GM19043 (cell line): ENCODE data around the gene SLC12A5.

Source experiments
- ATAC-seq: cut with Tn5 transposase; IDR thresholded peaks from one replicate; pipeline ENCODE4 v1.9.1; 2021; ENCODE audit warnings: low read depth; ENCODE audit not compliant: unreplicated experiment

The SLC12A5 gene

DNA sequence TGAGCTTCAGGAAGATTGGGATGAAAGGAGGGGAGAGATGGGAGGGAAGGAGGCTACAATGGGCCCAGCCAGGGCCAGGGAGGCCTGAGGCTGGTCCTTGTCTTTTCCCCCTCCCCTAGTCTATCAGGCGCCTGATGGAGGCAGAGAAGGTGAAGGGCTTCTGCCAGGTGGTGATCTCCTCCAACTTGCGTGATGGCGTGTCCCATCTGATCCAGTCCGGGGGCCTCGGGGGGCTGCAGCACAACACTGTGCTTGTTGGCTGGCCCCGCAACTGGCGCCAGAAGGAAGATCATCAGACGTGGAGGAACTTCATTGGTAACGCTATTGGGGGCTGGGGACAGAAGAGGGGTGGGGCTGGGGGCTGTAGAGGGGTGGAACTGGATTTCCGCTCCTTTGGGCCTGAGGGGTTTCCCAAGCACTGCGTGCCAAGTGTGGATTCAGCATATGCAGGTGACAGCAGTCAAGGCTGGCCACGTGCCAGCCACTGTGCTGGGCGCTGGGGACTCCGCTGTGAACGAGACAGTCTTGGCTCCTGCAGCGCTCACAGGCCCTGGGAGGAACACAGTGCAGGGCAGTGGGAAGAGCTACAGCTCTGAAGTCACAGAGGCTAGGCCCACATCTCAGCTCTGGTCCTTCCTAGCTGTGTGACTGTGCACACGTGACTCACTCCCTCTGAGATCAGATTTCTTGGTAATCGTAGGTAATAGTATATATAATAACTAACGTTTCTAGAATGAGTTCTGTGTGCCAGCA is 22.7 kb downstream of the SLC12A5 start:
- ATAC-seq, result no peak

GRCh38 chr20:46053416-46053815 is 24.4 kb downstream of the SLC12A5 start:
- no peak for ATAC-seq

GRCh38 chr20:46054606-46055005 is 25.6 kb downstream of the SLC12A5 start:
- ATAC-seq, result no peak

DNA sequence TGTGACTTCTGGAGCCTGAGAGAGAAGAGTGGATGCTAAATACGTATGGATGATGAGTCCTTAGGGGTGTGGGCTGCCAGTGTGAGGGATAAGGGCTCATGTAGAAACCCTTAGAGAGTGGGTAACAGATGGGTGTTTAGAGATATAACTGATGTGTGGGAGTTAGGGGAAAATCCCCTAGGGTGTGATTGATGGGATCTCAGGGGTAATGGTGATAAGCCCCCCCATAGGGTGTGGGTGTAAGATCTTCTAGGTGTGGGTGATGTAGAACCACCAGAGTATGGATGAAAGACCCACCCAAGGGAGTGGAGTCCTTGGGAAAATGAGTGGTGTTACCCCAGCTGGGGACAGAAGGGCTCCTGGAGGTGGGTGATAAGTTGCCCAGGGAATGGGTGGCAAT is 26.3 kb downstream of the SLC12A5 start:
- no peak for ATAC-seq

DNA sequence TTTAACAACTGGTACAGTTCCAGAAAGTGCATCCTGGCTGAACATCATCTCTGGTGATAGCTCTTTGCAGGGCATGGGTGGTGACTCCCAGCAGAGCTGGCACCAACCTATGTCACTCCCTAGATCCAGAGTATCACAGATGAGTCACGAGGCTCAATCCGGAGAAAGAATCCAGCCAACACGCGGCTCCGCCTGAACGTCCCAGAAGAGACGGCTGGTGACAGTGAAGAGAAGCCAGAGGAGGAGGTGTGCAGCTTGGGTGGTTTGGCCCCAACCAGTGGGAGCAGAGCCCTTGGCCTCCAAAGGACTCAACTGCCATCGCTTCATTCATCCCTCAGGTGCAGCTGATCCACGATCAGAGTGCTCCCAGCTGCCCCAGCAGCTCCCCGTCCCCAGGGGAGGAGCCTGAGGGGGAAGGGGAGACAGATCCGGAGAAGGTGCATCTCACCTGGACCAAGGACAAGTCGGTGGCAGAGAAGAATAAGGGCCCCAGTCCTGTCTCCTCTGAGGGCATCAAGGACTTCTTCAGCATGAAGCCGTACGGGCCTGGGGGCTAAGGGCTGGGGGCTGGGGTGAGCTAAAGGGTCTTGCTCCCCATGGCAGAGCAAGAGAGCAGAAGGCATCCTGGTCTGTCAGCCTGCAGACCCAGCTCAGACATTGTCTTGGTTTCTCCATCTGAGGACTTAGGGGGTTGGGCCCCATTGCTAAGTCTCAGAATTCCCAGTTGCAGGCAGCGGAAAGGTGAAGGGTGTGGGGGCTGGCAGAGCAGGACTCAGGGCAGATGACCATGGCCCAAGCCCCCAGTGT is 27.2 kb downstream of the SLC12A5 start:
- ATAC-seq, result no peak

DNA sequence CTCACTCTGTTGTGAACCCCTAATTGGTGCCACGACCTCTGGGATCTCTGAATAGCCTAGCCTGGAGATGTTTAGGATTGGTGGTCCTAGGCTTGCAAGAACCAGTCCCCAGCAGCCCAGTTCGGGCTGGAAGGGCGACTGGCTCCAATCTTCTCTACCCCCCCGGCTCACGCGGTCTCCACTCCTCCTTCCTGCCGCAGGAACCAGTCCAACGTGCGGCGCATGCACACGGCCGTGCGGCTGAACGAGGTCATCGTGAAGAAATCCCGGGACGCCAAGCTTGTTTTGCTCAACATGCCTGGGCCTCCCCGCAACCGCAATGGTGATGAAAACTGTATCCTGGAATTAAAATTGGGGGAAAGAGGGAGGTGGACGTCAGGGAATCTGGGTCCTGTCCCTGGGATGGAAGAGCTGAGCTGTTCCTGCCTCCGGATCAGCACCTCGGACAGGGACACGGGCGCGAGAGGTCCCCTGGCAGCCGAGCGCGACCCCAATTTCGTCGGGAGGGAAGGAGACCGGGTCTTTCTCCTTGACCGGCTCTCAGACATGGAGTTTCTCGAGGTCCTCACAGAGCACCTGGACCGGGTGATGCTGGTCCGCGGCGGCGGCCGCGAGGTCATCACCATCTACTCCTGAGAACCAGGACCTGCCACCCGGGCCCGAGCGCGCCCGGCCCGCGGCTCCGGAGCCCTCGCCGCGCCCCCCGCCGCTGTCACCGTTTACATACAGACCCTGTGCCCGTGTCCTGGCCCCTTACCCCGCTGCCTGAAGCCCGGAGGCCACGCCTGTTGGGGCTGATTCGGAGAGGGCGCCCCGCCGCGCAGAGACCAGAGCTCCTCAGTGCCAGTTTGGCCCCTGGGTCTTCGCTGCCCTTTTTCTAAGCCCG is 28.2 kb downstream of the SLC12A5 start:
- ATAC-seq, result no peak

GRCh38 chr20:46057856-46058598 is 29.0 kb downstream of the SLC12A5 start:
- ATAC-seq, result no peak

GRCh38 chr20:46058599-46059281 is 29.7 kb downstream of the SLC12A5 start:
- no peak for ATAC-seq

DNA sequence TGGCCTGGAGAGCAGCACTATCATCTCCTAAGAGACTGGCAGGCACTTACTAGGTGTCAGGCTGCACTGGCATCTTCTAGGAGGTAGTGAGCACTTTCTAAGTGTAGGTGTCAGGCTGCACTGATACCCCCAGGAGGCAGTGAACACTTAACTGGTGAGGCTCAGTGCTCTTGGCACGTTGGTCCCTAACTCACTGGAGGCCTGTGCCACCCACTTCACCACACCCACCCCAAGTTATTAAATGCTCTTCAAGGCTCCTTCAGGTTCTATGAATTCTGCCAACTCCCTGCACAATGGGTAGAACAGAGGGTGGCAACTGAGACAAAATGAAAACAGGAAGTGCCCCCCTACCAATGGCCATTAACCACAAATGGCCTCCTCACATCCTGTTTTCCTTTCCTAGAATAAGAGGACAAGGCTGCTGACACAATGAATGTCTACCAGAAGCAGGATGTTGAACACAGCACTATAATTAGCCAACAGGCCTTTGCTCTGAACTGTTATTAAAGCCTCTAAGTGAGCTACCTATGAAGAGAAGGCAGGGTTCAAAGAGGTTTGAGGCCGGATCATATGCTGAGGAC is 31.4 kb downstream of the SLC12A5 start:
- no peak for ATAC-seq

DNA sequence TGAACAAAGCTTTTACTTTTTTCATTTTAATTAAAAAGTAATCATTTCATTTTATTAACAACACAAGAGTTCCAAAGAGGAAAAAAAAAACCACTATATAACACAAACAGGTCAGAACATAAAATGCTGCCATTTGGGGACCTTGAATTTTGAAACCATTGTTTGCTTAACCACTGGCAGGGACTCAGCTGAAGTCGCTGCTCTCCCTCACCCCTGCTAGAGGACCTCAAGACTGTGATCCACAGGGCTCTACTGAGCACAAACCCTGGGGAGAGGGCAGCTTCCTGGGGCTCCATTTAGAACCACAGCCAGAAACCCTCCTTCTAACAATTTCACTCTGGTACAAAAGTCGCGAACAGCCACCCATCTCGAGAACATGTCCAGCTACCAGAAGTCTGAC is 32.0 kb downstream of the SLC12A5 start:
- no peak for ATAC-seq

- no peak for ATAC-seq
These were observed 33.1 kb downstream of the SLC12A5 start for GRCh38 chr20:46062151-46062550.

DNA sequence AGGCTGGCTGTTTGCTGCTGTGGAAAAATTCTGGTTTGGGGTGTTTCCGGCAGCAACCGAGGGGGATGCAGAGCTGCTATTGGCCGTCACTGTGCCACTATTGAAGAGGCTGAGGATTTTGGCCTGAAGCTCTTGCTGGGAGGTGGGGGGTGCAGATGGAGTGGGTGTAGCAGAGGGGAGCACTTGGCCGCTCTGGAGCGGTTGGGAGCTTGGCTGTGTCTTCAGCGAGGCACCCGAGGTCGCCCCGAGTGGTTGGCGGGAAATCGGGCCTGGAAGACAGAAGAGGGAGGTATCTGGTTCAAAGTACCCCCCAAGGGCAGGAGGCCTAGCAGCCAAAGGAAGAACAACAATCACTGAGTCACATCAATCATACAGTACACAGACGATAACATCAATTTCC is 33.6 kb downstream of the SLC12A5 start:
- ATAC-seq, result no peak

DNA sequence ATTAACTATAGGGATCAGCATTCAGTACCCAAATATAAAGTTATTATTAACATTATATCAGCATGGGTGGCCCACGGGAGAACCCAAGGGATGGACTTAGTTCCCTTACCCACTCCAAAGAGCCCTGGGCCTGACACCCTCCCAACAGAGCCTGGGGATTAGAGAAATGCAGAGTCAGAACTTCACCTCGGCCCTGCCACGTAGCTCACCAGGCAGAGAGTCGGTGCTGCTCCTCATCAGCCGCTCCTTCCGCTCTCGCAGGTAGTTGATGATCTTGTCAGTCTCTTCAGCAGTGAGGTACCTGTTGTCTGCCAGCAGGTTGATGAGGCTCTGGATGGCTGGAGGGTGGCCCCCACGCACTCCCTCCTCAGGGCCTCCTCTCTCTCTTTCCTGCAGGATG is 34.1 kb downstream of the SLC12A5 start:
- ATAC-seq, result no peak

GRCh38 chr20:46063652-46064054 is 34.6 kb downstream of the SLC12A5 start:
- ATAC-seq, result no peak

GRCh38 chr20:46065006-46065405 is 36.0 kb downstream of the SLC12A5 start:
- ATAC-seq, result no peak

- ATAC-seq, result no peak
These were observed 36.7 kb downstream of the SLC12A5 start for GRCh38 chr20:46065691-46066090.

- ATAC-seq, result no peak
These were observed 41.3 kb downstream of the SLC12A5 start for GRCh38 chr20:46070215-46070900.

DNA sequence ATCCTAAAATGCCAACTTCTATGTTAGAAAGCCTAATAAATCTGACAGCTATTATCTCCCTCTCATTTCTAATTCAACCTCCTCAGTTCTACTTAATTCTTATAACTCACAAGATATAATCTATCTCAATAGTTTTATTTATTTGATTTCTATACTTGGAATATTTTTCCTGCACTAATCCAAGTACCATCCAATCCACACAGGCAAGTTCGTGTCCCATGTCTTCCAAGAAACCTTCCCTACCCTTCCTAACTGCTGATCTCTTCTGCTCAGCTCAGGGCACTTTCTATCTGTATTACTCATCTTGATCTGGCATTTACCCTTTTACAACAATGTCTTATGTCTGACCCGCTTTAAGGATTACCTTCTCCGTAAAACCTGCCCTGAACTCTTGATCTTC is 42.6 kb downstream of the SLC12A5 start:
- ATAC-seq, result no peak

DNA sequence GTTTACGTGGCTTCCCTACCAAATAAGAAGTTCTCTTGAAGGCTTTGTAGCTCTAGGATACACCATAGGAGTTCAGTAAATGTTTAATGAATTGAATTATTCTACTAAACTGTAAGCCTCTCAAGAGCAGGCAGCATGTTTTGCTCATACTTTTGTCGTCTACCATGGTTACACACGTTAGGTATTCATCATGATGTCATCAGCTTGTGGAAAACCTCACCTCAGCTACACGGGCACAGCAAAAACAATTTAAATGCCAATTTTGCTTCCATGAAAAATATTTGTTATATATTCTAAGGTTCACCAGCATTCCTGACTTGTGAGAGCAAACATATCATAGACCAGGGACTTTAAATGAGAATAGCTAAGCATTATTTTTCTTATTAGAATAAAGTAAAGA is 44.0 kb downstream of the SLC12A5 start:
- no peak for ATAC-seq
